ENCODE results near the gene ACSF3. TPM values are rescaled to one million over a fixed set of nuclear protein-coding genes. Genes with fewer than 3 reads are reported as not detected.
"Not testable (repeated sequence)": the region's sequence is repeated elsewhere in the genome, so short reads cannot be mapped to it uniquely, and the experiment has no call there.

The ACSF3 gene
- total RNA-seq, 4 donors from 2014 or later = 26.1 to 55.1 (median 32.5) TPM

DNA sequence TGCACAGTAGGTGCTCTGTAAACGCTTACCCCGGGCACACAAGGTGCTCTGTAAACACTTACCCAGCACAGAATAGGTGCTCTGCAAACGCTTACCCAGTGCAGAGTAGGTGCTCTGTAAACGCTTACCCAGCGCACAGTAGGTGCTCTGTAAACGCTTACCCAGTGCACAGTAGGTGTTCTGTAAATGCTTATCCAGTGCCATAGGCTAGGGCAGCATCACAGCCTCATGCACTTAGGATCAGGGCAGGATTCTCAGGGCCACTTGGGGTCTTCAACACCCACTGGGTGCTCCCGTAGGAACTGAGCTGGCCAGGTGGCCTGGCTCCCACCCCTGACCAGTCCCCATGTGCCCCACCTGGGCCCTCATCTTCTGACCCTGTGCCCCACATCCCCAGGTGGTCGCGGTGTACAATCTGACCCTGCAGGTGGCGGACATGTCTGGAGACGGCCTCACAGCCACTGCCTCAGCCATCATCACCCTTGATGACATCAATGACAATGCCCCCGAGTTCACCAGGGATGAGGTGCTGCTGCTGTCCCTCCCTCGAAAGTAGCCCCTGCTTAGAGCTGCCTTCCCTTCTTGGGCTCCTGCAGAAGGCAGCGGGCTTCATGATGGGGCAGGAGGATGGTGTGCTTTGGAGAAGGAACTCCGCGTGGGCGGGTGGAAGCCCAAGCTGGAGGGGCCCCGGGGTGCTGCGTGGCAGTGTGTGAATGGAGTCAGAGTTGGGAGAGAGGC is 93.5 kb downstream of the ACSF3 start:
- no peak overlapping the region for H3K4me3 ChIP-seq
- 70% methylated on average over 7 of the region's 19 CpGs for WGBS
- no peaks in the 10 kb centered on the region for H3K36me3 ChIP-seq
- no peak overlapping the region for H3K27ac ChIP-seq
- no peaks in the 10 kb centered on the region for H3K9me3 ChIP-seq
- H3K4me1 ChIP-seq = peaks cover 9% of the 10 kb centered on the region
- TF ChIP-seq, protein P1, sequence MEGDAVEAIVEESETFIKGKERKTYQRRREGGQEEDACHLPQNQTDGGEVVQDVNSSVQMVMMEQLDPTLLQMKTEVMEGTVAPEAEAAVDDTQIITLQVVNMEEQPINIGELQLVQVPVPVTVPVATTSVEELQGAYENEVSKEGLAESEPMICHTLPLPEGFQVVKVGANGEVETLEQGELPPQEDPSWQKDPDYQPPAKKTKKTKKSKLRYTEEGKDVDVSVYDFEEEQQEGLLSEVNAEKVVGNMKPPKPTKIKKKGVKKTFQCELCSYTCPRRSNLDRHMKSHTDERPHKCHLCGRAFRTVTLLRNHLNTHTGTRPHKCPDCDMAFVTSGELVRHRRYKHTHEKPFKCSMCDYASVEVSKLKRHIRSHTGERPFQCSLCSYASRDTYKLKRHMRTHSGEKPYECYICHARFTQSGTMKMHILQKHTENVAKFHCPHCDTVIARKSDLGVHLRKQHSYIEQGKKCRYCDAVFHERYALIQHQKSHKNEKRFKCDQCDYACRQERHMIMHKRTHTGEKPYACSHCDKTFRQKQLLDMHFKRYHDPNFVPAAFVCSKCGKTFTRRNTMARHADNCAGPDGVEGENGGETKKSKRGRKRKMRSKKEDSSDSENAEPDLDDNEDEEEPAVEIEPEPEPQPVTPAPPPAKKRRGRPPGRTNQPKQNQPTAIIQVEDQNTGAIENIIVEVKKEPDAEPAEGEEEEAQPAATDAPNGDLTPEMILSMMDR (IDR thresholded peaks at IDR 0.05) = no peak
- TF ChIP-seq POLR2A (IDR thresholded peaks at IDR 0.05) = no peak
- no peak for TF ChIP-seq POLR2AphosphoS5 (IDR thresholded peaks at IDR 0.05)
- no peak for TF ChIP-seq EP300 (IDR thresholded peaks at IDR 0.05)
- DNase-seq (ENCODE audit: low spot score in 2 of 2) = no peak
- peaks cover 18% of the 10 kb centered on the region for H3K27me3 ChIP-seq

DNA sequence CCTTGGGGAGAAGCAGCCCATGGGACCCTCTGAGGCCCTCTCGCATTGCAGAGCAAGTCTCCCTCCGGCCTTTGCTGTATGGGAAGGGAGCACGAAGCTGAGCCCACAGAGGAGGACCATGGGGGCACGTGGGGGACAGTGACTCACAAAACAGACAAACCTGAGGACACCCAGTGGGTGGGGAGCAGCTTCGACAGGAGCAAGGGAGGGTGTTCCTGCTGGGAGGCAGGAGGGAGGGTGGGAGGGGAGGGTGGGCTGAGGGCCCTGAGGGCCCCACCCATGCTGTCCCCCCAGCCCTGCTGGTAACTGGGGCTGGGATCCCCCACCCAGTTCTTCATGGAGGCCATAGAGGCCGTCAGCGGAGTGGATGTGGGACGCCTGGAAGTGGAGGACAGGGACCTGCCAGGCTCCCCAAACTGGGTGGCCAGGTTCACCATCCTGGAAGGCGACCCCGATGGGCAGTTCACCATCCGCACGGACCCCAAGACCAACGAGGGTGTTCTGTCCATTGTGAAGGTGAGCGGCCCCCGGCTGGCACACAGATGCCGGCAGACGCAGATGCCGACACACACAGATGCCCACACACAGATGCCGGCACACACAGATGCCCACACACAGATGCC is 94.2 kb downstream of the ACSF3 start:
- Histone ChIP-seq H3K27me3 (peaks cover 18% of the 10 kb centered on the region), H3K4me3 (no peak overlapping the region), H3K4me1 (peaks cover 15% of the 10 kb centered on the region), H3K27ac (no peak overlapping the region), H3K9me3 (no peaks in the 10 kb centered on the region), H3K36me3 (no peaks in the 10 kb centered on the region)
- TF ChIP-seq EP300 (IDR thresholded peaks at IDR 0.05) (no peak), POLR2A (IDR thresholded peaks at IDR 0.05) (no peak), POLR2AphosphoS5 (IDR thresholded peaks at IDR 0.05) (no peak)
- TF ChIP-seq, protein P1 (IDR thresholded peaks at IDR 0.05) = no peak
- 68% methylated on average over 12 of the region's 19 CpGs for WGBS
- no peak for DNase-seq (ENCODE audit: low spot score in 2 of 2)

DNA sequence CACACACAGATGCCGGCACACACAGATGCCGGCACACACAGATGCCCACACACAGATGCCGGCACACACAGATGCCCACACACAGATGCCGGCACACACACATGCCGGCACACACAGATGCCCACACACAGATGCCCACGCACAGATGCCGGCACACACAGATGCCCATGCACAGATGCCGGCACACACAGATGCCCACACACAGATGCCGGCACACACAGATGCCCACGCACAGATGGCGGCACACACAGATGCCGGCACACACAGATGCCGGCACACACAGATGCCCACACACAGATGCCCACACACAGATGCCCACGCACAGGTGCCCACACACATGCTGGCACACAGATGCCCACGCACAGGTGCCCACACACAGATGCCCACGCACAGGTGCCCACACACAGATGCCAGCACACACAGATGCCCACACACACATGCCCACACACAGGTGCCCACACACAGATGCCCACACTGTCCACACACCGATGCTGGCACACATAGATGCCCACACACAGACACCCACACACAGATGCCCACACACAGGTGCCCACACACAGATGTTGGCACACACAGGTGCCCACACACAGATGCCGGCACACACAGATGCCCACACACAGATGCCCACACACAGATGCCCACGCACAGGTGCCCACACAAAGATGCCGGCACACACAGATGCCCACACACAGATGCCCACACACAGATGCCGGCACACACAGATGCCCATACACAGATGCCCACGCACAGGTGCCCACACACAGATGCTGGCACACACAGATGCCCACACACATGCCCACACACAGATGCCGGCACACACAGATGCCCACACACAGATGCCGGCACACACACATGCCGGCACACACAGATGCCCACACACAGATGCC is 95.1 kb downstream of the ACSF3 start:
- H3K9me3 ChIP-seq; DNase-seq (ENCODE audit: low spot score in 2 of 2); H3K27ac ChIP-seq; H3K4me3 ChIP-seq; H3K36me3 ChIP-seq: not testable (repeated sequence)
- WGBS = 90% methylated on average over 14 of the region's 25 CpGs
- peaks cover 21% of the 10 kb centered on the region for H3K4me1 ChIP-seq
- peaks cover 20% of the 10 kb centered on the region for H3K27me3 ChIP-seq

DNA sequence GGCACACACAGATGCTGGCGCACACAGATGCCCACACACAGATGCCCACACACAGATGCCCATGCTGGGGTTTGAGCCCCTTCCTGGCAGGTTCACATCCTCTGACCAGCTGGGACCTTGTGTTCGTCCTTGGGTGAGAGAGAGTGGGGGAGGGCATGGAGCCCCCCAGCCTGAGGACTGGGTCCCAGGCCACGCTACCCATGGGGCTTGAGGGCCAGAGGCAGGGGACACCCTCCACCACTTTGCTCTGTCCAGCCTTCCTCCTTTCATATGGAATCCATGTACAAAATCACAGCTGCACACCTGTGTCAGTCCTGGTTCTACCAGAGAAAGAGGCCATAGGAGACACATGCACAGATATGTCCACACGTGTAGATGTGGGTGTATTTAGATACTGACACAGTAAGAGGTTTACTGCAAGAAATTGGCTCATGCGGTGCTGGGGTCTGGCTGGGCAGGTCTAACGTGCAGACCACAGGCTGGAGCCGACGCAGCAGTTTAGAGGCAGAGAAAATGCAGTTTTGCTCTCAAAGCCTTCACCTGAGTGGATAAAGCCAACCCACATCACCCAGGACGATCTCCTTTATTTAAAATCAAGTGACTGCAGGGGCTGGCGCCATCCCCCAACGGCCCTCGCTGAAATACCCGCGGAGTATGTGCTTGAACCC is 95.8 kb downstream of the ACSF3 start:
- no peak for DNase-seq (ENCODE audit: low spot score in 2 of 2)
- Histone ChIP-seq H3K36me3 (no peaks in the 10 kb centered on the region), H3K9me3 (no peaks in the 10 kb centered on the region), H3K27ac (no peak overlapping the region), H3K27me3 (peaks cover 15% of the 10 kb centered on the region), H3K4me1 (peaks cover 22% of the 10 kb centered on the region), H3K4me3 (no peak overlapping the region)
- TF ChIP-seq EP300 (IDR thresholded peaks at IDR 0.05) = no peak
- TF ChIP-seq POLR2A (IDR thresholded peaks at IDR 0.05) = no peak
- TF ChIP-seq, protein P1 (IDR thresholded peaks at IDR 0.05) = no peak
- TF ChIP-seq POLR2AphosphoS5 (IDR thresholded peaks at IDR 0.05) = no peak
- 50% methylated on average over 13 of the region's 14 CpGs for WGBS

DNA sequence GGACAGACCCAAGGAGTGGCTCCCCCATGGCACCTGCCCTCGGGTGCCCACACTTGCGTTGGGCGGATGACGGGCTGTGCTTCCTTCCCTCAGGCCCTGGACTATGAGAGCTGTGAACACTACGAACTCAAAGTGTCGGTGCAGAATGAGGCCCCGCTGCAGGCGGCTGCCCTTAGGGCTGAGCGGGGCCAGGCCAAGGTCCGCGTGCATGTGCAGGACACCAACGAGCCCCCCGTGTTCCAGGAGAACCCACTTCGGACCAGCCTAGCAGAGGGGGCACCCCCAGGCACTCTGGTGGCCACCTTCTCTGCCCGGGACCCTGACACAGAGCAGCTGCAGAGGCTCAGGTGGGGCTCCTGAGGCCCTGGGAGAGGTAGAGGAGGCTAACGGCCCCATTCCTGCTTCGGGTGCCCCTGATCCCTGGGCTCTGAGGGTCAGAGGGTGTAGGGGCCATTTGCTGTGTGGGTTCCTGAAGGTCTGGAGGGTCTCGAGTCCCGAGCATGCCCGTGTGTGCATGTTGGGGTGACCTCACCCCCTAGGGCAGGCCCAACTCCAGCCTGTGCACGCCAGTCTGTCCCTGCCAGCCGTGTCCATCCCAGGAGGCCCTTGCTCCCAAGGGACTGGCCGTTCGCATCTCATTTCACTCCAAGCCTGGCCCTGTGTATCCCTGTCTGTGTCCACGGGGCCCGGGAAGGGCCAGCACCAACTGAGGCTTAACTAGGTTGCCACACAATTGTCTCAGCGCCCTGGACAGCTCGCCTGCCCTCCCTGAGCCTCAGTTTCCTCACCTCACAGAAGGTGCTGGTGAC is 96.7 kb downstream of the ACSF3 start:
- no peak for DNase-seq (ENCODE audit: low spot score in 2 of 2)
- Histone ChIP-seq H3K4me1 (peaks cover 22% of the 10 kb centered on the region), H3K9me3 (no peaks in the 10 kb centered on the region), H3K4me3 (no peak overlapping the region), H3K36me3 (no peaks in the 10 kb centered on the region), H3K27me3 (peaks cover 15% of the 10 kb centered on the region), H3K27ac (no peak overlapping the region)
- TF ChIP-seq POLR2AphosphoS5 (IDR thresholded peaks at IDR 0.05) (no peak), POLR2A (IDR thresholded peaks at IDR 0.05) (no peak), EP300 (IDR thresholded peaks at IDR 0.05) (no peak)
- TF ChIP-seq, protein P1 (IDR thresholded peaks at IDR 0.05) = no peak
- WGBS = 59% methylated on average over 9 of the region's 28 CpGs
